Brain microvascular endothelial cell (primary cell): Measurements from ENCODE around the gene ELF1.

ENCODE experiments used
- DNase-seq: peaks from one replicate; pipeline ENCODE4 v3.0.0-alpha.2; 2020
- H3K27ac ChIP-seq: fragments of 250-450 bp; sonication (Bioruptor Pico); 2 replicates; pipeline ENCODE4 v1.5.1; 2020; ENCODE audit warnings: mild to moderate bottlenecking, moderate library complexity
- H3K27me3 ChIP-seq: fragments of 250-450 bp; sonication (Bioruptor Pico); replicated peaks from 2 replicates; pipeline ENCODE4 v1.5.1; 2020; ENCODE audit warnings: mild to moderate bottlenecking
- H3K36me3 ChIP-seq: fragments of 250-450 bp; sonication (Bioruptor Pico); replicated peaks from 2 replicates; pipeline ENCODE4 v1.5.1; 2020; ENCODE audit warnings: mild to moderate bottlenecking
- H3K4me3 ChIP-seq: 2 replicates; pipeline ENCODE4 v1.5.1; 2011; ENCODE audit warnings: low read depth, mild to moderate bottlenecking, control low read depth, low read length, moderate library complexity
- CTCF ChIP-seq: IDR thresholded peaks from 2 replicates; pipeline ENCODE4 v1.5.1; 2011; ENCODE audit warnings: low read depth, mild to moderate bottlenecking, moderate library complexity, low read length, control low read depth, inconsistent platforms; ENCODE audit errors: missing control alignments
- in situ Hi-C: cut with HindIII; loops from 2 replicates; pipeline ENCODE4 v1.10.0; 2017; ENCODE audit warnings: low sequenced_read_pairs, low pct_ligation_motif_present

The ELF1 gene

GRCh38 chr13:40984668-40985366, 34.3 kb downstream of the ELF1 start:
- H3K27ac ChIP-seq = no peak overlapping the region
- no peaks in the 10 kb centered on the region for H3K27me3 ChIP-seq
- H3K36me3 ChIP-seq = peaks cover 2% of the 10 kb centered on the region
- H3K4me3 ChIP-seq = no peak overlapping the region
- no peak for TF ChIP-seq CTCF
- in situ Hi-C loops = no loop called here
- no peak for DNase-seq

- H3K27me3 ChIP-seq = no peaks in the 10 kb centered on the region
- DNase-seq = no peak
- no peak overlapping the region for H3K27ac ChIP-seq
- H3K36me3 ChIP-seq = peaks cover 2% of the 10 kb centered on the region
- TF ChIP-seq CTCF = no peak
- in situ Hi-C loops = no loop called here
- no peak overlapping the region for H3K4me3 ChIP-seq
Measured at GRCh38 chr13:40983725-40984667, 35.1 kb downstream of the ELF1 start.

GRCh38 chr13:40983259-40983658, 35.9 kb downstream of the ELF1 start:
- peaks cover 2% of the 10 kb centered on the region for H3K36me3 ChIP-seq
- TF ChIP-seq CTCF = no peak
- in situ Hi-C loops = no loop called here
- H3K27ac ChIP-seq = peak overlapping the region; percentile 58
- no peak for DNase-seq
- H3K4me3 ChIP-seq = no peak overlapping the region
- H3K27me3 ChIP-seq = no peaks in the 10 kb centered on the region

- DNase-seq = peak; percentile 74
- H3K27me3 ChIP-seq = no peaks in the 10 kb centered on the region
- peaks cover 2% of the 10 kb centered on the region for H3K36me3 ChIP-seq
- H3K27ac ChIP-seq = peak overlapping the region; percentile 58
- in situ Hi-C loops = no loop called here
- no peak for TF ChIP-seq CTCF
- no peak overlapping the region for H3K4me3 ChIP-seq
Measured at GRCh38 chr13:40982772-40983171, 36.3 kb downstream of the ELF1 start.

GRCh38 chr13:40981949-40982348, 37.2 kb downstream of the ELF1 start:
- Histone ChIP-seq H3K27ac (no peak overlapping the region), H3K36me3 (peaks cover 2% of the 10 kb centered on the region), H3K27me3 (no peaks in the 10 kb centered on the region), H3K4me3 (no peak overlapping the region)
- DNase-seq = no peak
- TF ChIP-seq CTCF = no peak
- in situ Hi-C loops = no loop called here
